OCI-M1 (cell line): ENCODE data around the gene KLHL40.

Experiments
- DNase-seq: peaks from one replicate; lab custom pipeline; 2025; lab: John Stamatoyannopoulos, UW

KLHL40 gene

DNA sequence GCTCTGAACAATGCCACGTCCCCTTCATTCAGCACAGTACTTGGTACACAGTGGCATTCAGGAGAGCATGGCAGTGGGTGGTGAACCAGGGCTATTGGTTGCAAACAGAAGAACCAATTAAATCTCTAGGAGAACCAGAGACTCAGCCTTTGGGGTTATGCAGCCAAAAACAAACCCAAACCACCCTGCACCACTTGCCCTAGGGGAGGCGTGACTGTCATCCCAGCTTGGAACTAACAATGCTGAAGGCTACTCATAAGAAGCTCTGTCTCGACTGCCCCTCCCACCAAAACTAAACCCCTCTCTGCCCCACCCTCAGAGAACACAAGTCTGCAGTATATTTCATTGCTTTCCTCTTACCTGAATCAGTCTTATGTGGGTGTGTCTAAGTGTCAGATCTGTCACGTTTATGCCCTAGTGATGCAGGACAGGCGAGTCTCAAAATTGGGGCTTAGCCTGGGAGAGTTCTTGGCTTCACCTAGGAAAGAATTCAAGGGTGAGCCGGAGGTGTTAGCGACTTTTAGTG lies 15.2 kb upstream of the KLHL40 start:
- no peak for DNase-seq

DNA sequence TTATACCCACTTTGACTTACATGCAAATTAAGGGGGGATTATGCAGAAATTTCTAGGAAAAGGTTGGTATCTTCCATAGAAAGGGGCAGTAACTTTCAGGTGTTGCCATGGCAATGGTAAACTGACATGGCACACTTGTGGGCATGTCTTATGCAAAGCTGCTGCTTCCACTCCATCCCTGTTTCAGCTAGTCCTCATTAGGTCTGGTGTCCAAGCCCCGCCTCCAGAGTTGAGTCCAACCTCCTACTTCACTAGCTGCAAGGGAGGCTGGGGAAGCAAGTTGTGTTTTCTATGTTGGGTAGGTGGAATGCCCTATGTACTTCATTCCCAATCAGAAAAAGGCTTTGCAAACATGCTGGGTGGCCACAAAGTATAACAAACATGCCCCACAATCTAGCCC lies 14.7 kb upstream of the KLHL40 start:
- DNase-seq: peak; percentile 12

DNA sequence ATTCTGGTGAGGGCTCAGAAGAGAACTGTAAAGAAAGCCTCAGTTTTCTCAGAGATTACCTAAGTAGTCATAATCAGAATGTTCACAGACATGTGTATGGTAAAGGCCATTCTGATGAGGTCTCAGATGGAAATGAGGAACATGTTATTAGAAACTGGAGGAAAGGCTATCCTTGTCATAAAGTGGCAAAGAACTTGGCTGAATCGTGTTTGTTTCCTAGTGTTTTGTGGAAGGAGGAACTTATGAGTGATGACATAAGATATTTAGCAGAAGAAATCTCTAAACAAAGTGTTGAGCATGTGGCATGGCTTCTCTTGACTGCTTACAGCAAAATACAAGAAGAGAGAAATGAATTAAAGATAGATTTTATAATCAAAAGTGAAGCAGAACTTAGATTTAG lies 12.8 kb upstream of the KLHL40 start:
- peak; percentile 31 for DNase-seq

GRCh38 chr3:42673082-42673481 lies 12.3 kb upstream of the KLHL40 start:
- no peak for DNase-seq

- no peak for DNase-seq
These were observed 11.2 kb upstream of the KLHL40 start for GRCh38 chr3:42674146-42674545.

DNA sequence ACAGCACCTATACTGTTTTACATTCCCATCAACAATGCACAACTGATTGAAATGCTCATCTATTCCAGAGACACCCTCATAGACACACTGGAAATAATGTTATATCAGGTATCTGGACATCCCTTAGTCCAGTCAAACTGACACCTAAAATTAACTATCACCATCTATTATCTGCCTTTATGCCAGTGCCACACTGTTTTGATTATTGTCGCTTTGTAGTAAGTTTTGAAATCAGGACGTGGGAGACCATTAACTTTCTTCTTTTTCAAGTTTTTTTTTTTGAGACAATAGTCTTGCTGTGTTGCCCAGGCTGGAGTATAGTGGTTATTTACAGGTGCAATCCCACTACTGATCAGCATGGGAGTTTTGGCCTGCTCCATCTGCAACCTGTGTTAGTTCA lies 9.4 kb upstream of the KLHL40 start:
- no peak for DNase-seq

GRCh38 chr3:42678447-42678846 lies 6.9 kb upstream of the KLHL40 start:
- no peak for DNase-seq

GRCh38 chr3:42680271-42680670 lies 5.1 kb upstream of the KLHL40 start:
- DNase-seq: no peak

- DNase-seq: no peak
These were observed 4.5 kb upstream of the KLHL40 start for GRCh38 chr3:42680806-42681205.

DNA sequence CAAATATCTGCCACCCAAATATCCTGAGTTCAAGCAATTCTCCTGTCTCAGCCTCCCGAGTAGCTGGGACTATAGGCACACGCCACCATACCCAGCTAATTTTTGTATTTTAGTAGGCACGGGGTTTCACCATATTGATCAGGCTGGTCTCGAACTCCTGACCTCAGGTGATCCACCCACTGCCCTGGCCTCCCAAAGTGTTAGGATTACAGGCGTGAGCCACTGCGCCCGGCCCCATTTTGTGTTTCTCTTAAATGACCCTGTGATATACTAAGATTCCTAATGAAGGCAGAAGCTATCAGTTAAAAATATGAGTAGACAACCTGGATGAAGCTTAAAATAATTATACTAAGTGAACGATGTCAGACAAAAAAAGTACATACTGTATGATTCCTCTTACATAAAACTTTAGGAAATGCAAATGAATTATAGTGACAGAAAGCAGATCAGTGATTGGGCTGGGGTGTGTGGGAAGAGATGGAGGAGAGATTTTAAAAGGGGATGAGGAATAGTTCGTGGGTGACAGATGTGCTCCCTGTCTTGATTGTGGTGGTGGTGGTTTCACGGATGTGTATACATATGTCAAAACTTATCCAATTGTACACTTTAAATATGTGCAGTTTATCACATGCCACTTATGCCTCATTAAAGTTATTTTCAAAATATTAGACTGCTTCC lies 3.8 kb upstream of the KLHL40 start:
- no peak for DNase-seq

DNA sequence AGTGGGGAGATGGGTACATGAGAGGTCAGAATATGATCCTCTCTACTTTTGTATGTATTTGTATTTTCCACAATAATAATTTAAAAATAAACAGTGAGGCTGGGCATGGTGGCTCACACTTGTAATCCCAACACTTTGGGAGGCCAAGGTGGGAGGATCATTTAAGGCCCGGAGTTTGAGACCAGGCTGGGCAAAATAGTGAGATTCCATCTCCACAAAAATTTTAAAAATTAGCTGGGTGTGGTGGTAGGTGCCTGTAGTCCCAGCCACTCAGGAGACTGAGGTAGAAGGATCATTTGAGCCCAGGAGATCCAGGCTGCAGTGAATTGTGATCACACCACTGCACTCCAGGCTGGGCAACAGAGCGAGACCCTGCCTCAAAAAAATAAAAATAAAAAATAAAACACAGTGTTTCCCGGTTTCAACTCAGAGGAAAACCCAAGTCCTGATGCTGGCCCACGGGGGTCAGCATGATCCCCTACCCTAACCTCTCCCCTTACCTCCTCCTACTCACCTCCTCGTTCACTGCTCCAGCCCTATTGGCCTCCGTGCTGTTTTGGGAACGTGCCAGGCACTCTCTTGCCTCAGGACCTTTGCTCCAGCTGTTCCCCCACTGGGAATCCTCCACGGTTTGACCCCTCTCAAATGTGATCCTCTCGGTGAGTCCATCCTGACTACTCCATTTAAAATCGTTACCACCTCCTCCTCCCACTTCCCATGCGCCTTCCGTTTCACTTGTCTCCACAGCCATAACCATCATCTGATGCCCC lies 2.9 kb upstream of the KLHL40 start:
- DNase-seq: no peak

DNA sequence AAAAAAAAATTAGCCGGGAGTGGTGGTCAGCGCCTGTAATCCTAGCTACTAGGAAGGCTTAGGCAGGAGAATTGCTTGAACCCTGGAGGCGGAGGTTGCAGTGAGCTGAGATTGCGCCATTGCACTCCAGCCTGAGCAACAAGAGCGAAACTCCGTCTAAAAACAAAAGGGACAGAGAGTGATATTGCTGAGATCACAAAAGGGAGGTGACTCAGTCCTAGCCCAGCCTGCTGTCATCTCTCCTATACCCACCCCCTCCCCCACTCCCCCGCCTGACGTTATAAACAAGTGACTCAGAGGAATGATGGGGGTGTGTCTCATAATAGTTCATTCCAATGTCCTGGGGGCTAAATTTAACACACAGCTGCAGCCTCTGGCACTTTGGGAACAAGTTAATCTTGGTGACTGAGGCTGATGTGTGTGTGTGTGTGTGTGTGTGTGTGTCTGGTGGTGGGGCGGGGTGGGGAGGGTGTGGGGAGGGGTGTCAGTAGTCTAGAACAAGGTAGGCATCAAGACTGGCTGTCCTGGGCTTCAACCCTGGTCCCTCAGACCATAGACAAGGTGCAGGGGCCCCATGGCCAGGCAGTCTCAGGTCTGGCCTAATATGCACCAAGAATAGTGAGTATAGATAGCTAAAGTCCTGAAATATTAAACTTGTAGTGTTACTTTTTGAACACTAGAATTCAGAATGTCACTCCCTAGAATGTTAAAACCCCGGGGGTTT lies 1.3 kb upstream of the KLHL40 start:
- DNase-seq: peak; percentile 83

- no peak for DNase-seq
These were observed 540 bp upstream of the KLHL40 start for GRCh38 chr3:42684632-42685362.

GRCh38 chr3:42685891-42686820 lies 819 bp downstream of the KLHL40 start:
- DNase-seq: no peak

GRCh38 chr3:42686832-42687650 lies 1.7 kb downstream of the KLHL40 start:
- DNase-seq: no peak

GRCh38 chr3:42688016-42688415 lies 2.7 kb downstream of the KLHL40 start:
- DNase-seq: no peak

DNA sequence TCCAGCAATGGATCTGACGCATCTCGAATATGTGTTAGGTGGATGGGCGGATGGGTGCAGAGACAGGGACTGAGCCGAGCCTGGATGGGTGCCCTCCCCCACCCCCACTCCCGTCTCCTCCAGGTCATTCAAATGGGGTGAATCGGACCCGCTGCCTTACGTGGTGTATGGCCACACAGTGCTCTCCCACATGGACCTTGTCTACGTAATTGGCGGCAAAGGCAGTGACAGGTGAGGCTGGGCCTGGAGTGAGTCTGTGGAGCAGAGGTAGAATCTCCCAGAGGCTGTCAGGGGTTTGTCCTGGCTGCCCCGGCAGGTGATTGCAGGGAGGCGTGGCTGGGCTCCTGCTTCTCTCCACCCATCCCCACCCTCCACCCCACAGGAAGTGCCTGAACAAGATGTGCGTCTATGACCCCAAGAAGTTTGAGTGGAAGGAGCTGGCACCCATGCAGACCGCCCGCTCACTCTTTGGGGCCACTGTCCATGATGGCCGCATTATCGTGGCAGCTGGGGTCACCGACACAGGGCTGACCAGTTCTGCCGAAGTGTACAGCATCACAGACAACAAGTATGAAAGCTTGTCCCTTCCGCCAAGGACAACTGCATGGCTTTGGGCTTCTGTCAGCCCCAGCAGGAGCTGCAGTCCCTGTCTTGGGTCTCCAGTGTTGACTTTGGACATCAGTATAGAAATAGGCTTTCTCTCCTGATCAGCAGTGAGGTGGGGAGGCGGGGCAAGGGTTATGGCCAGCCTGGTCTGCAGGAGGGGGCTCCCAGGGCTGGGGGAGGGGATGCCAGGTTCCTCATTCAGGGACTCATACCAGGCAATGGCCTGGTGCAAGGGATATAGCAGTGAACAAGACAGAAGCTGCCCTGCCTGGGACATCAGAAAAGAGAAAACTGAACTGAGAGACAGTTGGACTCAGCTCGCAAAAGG lies 3.4 kb downstream of the KLHL40 start:
- no peak for DNase-seq

DNA sequence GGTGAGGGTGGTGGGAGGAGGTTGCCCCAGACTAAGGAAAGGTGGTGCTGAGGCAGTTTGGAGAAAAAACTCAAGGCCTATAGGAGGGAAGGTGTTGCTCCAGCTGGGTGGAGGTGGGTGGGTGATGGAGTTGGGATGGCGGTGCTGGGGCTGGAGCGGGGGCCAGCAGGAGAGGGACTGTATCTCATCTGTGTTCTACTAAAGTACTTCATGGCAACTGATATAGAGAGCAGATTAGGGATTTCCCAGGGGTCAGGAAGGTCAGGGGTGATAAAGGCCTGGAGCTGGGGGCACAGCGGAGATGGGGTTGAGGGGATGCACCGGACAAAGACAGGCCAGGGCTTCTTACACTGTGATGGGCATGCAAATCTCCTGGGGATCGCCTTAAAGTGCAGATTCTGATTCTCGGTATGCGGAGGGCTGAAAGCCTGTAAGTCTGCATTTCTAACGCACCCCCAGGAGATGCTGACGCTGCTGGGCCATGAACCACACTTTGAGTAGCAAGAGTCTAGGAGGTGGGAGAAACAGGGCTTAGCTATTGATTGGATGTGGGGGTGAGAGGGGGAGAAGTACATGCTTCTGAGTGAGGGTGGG lies 4.2 kb downstream of the KLHL40 start:
- no peak for DNase-seq

GRCh38 chr3:42690191-42690590 lies 4.9 kb downstream of the KLHL40 start:
- no peak for DNase-seq
